GM18909 (cell line): ENCODE data around the gene AGBL5.
"Not testable (repeated sequence)": the region's sequence is repeated elsewhere in the genome, so short reads cannot be mapped to it uniquely, and the experiment has no call there.

Experiments
- ATAC-seq: cut with Tn5 transposase; IDR thresholded peaks from one replicate; pipeline ENCODE4 v1.9.1; 2021; ENCODE audit warnings: mild to moderate bottlenecking; ENCODE audit not compliant: unreplicated experiment, poor library complexity

AGBL5 gene

DNA sequence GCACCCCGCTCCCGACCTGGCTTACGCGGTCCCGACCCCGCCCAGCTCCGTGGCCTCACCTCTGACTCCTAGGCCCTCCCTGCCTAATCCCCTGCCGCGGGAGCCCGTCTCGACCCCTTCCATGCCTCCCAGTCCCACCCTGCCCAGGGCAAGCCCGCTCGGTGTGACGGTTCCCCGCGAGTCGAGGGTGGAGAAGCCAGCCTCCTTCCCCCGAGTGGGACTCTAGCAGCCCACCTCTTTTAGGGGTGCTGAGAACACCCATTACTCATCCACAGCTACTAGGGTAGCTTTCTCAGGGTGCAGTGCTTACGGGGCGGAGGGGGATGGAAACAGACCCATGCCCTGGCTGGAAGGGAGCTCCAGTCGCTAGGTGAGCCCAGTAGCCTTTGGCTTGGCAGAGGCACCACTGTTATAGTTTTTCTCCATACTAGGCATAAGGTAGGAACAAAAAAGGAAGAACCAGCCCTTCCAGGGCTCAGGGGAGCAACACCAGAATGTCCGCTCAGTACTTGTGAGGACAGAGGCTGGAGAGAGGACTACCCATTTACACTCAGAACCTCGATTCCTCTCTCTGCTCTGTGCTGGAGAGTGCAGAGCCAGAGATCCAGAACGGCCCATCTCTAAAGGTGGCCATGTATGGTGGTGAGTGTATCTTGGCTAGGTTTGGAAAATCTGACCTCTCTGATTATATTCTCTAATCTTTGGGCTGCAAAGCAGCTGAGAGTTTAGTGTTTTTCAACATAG lies 606 bp downstream of the AGBL5 start:
- peak; percentile 1 for ATAC-seq

DNA sequence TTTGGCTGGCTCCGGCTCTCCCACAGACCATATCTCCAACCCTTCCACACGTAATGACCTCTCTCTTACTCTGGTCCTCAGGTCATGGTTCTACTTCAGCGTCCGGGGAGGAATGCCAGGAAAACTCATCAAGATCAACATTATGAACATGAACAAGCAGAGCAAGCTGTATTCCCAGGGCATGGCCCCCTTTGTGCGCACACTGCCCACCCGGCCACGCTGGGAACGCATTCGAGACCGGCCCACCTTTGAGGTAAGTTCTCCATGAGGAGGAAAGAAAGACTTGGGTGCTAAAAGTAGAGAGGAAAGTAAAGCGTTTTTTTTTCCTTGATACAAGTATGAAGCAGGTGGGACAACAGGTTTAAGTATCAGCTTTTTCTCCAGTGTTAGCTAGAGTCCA lies 1.9 kb downstream of the AGBL5 start:
- no peak for ATAC-seq

DNA sequence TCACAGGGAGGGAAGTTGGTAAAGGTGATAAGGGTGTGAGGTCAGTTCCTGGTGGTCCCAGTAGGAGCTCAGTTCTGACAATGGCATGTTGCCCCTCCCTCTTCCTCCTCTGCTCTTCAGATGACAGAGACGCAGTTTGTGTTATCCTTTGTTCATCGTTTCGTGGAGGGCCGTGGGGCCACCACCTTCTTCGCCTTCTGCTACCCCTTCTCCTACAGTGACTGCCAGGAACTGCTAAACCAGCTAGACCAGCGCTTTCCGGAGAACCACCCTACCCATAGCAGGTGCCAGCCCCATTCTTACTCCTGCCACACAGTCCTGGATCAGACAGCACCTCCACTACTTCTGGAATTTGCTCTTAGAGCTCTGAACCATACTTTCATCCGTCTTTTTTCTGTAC lies 2.3 kb downstream of the AGBL5 start:
- no peak for ATAC-seq

DNA sequence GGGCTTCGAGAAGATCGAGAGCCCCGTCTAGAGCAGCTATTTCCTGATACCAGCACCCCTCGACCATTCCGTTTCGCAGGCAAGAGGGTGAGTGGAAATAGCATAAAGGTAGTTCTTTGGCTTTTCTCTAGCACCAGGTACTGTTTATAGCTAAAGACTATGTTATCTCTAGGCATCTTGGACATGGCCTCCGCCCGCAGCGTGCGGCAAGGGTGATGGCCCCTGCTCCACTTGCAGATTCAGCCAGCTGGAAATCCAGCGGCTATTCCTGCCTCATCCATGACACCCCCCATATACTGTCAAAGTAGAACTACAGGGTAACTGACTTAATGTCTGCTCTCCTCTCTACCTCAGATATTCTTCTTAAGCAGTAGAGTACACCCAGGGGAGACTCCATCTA lies 3.3 kb downstream of the AGBL5 start:
- no peak for ATAC-seq

DNA sequence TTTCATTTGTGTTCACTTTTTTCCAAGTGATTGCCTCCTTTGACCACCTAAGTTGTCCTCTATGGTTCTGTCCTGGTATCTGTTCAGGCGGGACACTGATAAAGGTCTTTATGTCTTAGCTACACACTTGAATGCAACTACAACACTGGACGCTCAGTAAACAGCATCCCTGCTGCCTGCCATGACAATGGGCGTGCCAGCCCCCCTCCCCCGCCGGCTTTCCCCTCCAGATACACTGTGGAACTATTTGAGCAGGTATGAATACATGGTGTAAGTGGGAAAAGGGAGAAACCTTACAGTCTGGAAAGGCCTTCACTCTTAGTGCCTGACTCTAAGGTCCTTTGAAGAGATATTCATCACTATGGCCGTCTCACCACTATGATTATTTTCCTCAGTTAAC lies 5.7 kb downstream of the AGBL5 start:
- no peak for ATAC-seq

DNA sequence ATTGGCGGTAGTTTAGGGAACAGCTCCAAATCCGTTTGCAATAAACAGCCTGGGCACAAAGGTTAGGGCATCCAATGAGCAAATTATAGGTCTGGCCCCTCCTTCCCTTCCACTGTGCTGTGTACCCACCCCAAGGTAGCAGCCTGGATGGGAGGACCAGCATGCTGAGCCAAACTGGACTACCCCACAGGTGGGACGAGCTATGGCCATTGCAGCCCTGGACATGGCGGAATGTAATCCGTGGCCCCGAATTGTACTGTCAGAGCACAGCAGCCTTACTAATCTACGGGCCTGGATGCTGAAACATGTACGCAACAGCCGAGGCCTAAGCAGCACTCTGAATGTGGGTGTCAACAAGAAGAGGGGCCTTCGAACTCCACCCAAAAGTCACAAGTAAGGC lies 6.7 kb downstream of the AGBL5 start:
- no peak for ATAC-seq

DNA sequence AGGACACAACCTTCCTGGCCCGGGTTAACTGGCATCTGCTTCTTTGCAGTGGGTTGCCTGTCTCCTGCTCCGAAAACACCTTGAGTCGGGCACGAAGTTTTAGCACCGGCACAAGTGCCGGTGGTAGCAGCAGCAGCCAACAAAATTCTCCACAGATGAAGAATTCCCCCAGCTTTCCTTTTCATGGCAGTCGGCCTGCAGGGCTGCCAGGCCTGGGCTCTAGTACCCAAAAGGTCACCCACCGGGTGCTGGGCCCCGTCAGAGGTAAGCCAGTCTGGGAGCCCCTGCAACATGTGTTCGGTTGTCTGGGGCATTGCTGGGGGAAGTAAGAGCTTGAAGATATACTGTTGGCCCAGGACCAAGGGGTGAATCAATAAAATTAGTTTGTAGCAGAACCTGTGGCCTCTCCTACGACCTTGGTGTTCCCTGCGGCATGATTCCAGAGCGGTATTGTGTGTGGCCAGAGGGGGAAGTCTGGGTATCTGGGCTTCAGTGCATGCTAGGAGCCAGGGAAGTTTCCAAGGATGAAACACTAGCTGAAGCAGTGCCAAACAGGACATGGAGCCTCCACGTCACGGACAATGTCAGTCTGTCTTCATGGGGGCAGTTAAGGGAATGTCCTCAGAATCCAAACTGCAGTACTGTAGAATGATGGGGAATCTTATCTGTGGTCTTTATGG lies 7.8 kb downstream of the AGBL5 start:
- no peak for ATAC-seq

DNA sequence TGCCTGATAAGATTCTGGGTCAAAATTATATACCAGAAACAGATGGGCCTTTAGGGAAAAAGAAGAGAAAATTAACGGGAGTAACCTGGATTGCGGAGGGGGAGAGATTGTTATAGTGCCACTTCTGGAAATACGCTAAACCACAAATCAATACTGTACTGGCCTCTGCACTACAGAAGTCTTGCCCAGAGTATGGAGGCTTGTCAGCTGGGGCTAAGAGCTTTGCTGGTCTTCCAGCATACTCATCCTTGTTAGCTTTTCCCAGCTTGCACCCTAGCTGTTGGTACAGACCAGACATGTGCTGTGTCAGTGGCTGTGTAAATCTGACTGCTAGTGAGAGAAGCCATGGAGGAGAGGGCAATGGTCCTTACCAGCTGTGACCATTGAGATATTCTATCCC lies 8.9 kb downstream of the AGBL5 start:
- no peak for ATAC-seq

DNA sequence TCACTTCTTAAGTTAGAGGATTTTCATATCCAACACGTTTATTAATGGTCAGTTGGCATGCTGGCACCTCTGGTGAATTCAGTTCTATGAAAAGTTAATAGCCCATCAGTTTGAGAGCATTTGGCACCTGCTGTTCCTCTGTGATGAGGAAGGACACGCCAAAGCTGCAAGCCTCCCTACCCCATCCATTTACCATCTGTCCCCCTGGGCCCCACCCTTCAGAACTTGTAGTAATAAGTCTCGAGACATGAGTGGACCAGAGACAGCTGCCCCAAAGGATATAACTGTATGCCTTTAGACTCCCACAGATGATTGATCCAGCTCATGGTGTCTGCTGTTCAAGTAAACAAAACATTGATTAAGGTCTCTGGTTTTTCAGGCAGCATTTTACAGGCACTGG lies 13.7 kb downstream of the AGBL5 start:
- no peak for ATAC-seq

DNA sequence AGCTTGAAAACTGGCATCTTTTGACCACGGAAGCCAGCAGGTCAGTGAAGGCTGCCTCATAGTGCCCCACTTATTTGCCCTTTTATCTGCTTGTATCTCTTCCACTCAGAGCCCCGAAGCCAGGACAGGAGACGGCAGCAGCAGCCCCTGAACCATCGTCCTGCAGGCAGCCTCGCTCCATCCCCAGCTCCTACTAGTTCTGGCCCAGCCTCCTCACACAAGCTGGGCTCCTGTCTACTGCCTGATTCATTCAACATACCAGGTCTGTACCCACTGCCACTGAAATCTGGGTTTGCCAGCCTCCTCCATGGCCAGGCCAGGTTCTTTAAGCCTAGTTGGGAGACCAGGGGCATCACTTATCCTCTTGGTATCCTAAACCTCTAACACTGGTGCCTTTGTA lies 15.9 kb downstream of the AGBL5 start:
- no peak for ATAC-seq

DNA sequence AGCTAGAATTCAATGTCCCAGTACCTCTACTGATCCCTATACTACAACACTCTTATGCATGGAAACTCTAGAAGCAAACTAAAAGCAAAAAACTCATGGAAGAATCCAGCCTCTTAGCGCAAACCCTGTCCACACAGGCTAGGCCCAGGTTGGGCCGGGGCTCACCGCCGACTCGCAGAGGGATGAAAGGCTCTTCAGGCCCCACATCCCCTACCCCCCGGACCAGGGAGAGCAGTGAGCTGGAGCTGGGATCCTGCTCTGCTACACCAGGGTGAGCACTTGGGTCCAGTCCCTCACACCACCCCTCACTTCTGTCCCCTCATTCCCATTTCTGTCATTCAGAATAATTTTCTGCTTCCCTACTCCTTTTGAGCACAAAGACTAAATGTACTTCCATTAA lies 18.0 kb downstream of the AGBL5 start:
- no peak for ATAC-seq

DNA sequence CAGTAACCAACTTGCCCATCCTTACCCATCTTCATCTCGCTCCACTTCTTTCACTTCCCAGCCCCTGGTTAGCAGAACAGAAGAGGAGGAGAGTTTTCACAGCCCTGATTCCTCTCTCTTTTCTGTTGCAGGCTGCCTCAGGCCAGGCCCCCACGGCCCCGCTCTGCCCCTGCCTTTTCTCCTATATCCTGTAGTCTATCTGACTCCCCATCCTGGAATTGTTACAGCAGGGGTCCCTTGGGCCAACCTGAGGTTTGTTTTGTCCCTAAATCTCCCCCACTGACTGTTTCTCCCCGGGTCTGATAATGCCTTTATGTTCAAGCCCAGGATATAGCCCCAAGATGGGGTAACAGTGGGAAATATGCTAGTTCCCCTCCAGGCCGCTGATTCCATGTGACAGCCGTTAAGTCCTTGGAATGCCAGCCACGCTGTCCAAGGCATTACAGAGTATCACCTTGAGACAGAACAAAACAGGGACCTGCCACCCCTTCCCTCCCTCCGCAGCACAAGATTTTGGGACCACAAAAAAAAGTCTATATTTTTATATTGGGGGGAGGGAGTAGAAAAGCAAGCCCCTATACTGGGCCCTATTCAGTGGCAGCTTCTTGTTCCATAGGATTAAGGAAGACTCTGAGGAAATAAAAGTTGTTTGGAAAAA lies 18.6 kb downstream of the AGBL5 start:
- no peak for ATAC-seq

DNA sequence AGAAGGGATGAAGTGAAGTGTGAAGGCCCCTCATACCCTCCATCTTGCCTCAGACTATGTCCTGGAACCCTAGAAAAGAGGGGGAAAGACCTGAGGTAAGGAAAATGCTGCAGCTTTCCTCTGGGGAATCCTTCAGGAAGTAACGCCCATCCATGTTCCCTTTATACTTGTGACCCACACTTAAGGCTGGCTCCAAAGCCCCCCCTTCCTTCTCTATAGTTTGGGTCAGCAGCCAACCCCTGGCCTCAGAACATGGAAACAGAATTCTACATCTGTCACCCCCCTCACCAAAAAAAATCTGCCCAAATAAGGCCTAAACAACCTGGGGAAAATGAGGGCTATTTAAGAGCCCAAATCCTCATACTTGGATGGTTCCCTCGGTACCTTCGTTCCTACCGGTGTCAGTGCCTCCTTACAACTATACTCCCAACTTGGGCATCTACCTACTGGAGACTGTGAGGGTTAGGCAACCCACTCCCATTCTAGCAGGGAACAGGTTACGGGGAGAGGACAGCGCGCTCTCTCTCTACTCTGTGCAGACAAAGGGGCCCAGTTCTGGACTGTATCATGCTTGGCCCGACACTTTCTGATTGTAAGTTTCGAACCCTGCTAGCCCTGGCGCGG lies 19.3 kb downstream of the AGBL5 start:
- no peak for ATAC-seq

DNA sequence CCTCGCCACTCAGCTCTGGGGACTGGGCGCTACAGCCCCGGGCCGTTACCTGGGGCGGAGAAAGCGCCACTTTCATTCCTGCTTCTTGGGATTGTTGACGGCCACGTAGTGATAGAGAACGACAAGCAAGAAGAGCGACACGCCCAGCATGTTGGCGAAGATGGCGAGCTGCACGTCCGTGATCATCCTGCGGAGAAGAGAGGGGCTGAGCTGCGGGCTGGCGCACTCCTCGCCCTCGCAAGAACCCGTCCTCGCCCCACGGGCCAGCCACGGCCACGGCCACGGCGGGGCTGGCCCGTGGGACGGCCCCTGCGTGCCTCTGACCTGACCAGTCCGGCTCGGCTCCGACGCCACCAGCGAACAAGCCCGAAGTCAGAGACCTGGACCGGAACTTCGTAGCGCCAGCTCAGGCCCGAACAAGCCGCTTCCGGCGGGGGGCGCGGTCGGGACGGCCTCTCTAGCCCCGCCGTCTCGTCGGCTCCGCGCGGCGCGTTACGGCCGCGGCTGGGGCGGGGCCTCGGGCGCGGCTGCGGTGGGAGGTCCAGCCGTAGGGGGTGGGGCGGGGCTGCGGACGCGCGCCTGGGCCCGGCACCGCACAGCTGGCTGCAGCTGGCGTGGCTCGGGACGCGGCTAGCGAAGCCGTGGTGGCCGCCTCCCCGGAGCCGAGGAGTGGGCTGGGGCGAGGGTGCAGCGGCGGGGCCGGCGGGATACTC lies 20.0 kb downstream of the AGBL5 start, which contains the start of gene OST4:
Gene OST4, minus strand, starts transcription at position 378 of the 713 bp plus-strand sequence.
- ATAC-seq = peak; percentile 87

DNA sequence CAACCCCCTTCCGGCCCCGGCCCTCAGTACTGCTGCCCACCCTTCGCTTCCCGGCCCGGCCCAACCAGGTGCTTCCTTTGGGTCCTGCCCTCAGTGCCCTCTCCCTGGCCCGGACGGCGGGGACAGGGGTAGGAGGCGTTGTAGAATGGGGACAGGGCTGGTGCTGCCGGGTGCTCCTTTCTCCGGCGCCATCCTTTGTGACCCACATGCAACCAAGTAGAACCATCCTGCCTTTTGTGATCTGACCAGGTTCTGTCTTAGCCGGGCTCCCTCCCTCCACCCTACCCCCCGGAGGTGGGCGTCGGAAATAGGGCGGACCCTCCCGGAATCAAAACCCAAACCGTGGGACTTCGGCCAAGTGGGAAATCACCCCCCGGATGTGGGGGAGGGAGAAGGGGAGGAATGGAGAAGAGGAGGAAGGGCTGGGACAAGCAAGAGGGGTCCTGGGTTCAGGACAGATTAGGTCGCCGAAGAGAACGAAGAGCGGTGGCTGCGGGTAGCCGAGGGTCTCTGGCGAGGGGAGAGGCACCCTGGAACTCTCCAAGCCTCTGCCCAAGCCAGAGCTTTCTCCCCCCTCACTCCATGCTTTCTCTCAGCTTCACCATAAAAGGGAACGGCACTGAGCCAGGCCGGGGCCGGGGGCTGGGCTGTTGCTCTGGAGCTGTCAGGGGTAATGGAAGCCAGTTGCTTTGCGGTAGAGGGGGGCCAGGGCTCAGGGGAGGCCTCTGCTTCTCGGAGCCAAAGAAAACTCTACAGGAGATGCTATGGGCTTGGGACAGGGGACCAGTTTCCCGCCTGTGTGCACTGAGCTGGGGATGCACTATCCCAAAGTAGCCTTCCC lies 20.7 kb downstream of the AGBL5 start:
- peak; percentile 12 for ATAC-seq

DNA sequence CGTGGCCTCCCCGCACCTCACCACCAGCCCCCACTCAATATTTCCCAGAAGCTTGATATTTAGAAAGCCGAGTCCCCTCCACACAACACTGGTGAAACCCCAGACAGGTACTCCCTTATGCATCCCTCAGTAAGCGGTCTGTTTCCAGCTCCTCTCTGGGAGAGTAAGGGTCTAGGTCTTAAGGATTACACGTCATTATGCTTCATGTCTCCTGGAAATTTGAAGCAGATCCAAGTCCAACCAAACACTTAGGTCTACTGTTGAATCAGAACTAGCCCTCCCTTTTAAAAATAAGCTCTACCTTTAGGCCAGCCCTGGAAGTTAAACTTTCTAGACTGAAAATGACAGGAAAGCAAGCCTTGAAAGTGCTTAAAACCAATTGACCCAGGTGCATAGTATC lies 21.5 kb downstream of the AGBL5 start:
- no peak for ATAC-seq

DNA sequence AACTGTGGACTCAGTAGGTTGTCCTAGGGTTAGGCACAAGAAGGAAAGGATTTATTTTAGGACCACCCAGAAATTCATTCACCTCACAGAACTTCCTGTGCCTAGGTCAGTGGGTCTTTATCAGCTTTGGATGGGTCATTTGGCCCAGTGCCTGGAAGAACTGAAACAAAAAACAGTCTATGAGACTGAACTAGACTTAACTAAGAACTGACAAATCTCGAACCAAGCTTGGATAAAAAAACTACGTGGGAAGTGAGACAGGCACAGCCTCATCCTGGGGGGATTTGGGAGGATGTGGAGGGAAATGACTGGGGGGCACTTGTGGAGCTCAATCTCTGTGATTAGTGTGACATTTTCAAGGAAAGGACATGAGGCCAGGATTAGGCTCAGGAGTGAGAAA lies 22.3 kb downstream of the AGBL5 start:
- no peak for ATAC-seq

DNA sequence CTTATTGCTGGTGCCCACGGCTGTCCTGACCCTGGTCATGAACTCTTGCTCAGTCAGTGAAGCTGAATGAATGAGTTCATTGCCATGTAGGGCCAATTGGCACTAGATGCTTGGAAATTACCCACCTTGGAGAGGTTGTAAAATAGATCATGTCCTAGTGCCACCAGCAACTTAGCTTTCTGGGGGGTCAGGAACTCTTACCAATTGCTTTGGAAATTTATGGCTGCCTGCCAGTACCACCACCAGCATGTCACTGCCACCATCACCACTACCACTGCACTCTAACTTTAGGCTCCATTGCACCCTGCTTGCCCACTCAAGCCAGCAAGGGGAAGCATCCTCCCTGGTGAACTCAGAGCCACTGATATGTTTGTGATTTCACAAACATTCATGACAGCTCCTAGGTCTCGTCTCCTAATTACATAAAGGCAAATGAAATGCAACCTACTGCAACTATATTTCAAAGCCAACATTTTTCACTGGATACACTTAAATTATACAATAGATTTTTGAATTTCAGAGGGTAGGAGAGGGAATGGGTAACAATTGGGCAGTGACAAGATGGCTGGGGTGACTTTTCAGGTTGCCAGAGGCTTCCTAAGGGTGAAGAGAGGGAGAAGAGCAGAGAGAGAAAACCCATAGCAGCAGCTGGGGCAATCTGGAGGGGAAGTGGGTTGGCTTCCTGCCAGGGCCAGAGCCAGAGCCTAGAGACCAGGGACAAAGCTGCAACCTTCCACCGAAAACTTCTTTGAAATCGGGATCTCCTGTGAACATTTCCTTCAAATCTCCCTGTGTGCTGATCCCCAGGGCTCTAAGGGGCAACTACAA lies 23.5 kb downstream of the AGBL5 start:
- ATAC-seq = no peak

DNA sequence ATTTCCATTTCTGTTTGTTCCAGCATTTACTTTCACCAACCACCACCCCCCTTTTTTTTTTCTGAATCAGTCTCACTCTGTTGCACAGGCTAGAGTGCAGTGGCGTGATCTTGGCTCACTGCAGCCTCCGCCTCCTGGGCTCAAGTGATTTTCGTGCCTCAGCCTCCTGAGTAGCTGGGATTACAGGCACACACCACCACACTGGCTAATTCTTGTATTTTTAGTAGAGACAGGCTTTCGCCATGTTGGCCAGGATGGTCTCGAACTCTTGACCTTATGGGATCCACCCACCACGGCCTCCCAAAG lies 24.1 kb downstream of the AGBL5 start:
- ATAC-seq = not testable (repeated sequence)
